H1 (cell line): ENCODE data around the gene WDR75. TPM values are rescaled to one million over a fixed set of nuclear protein-coding genes. Genes with fewer than 3 reads are reported as not detected.

Experiments used
- CTCF ChIA-PET: fragments of 300-600 bp; sonication (Branson Sonifier 250); formaldehyde crosslinking; loops from one replicate; lab custom pipeline; 2021; ENCODE audit not compliant: partially characterized antibody; lab: Charles Lee
- POLR2A ChIA-PET: fragments of 300-600 bp; sonication (Branson Sonifier 250); formaldehyde crosslinking; loops from one replicate; lab custom pipeline; 2021; ENCODE audit warnings: inconsistent platforms; ENCODE audit not compliant: partially characterized antibody; lab: Charles Lee
- DNase-seq, 2 experiments: peaks; one replicate each; pipeline versions ENCODE4 v3.0.0 to v3.0.0-alpha.2; 2010 to 2022; ENCODE audit warnings: low spot score in 2 of 2, low read depth in 1 of 2, mixed read lengths in 1 of 2
- FAIRE-seq: peaks from 2 replicates; lab custom pipeline; 2011; peaks lifted over from hg19 to GRCh38; lab: Jason Lieb, UNC
- H2AFZ ChIP-seq: 2 replicates; pipeline ENCODE4 v1.8.1; 2012; ENCODE audit warnings: low read length, inconsistent platforms
- H2AK5ac ChIP-seq: 2 replicates; pipeline ENCODE4 v1.6.1; 2013; ENCODE audit warnings: low read depth, low read length
- H2BK120ac ChIP-seq: replicated peaks from 2 replicates; pipeline ENCODE3; 2013; ENCODE audit warnings: low read depth, low read length, inconsistent platforms
- H2BK12ac ChIP-seq: 2 replicates; pipeline ENCODE4 v1.6.1; 2013; ENCODE audit warnings: low read depth, low read length
- H2BK15ac ChIP-seq: 2 replicates; pipeline ENCODE4 v1.6.1; 2013; ENCODE audit warnings: low read length
- H2BK20ac ChIP-seq: 2 replicates; pipeline ENCODE4 v1.6.1; 2013; ENCODE audit warnings: low read length
- H2BK5ac ChIP-seq: 2 replicates; pipeline ENCODE4 v1.6.1; 2013; ENCODE audit warnings: low read depth, low read length
- H3K14ac ChIP-seq: 2 replicates; pipeline ENCODE4 v1.6.1; 2013; ENCODE audit warnings: inconsistent platforms; ENCODE audit not compliant: insufficient read length
- H3K18ac ChIP-seq: 2 replicates; pipeline ENCODE4 v1.6.1; 2013; ENCODE audit warnings: low read length; ENCODE audit errors: extremely low read depth
- H3K23ac ChIP-seq: 2 replicates; pipeline ENCODE4 v1.6.1; 2013; ENCODE audit warnings: inconsistent platforms; ENCODE audit not compliant: insufficient read length
- H3K23me2 ChIP-seq: 2 replicates; pipeline ENCODE4 v1.6.1; 2013; ENCODE audit warnings: low read depth, low read length
- H3K27ac ChIP-seq: 2 replicates; pipeline ENCODE4 v1.6.1; 2011; ENCODE audit warnings: low read depth, low read length, inconsistent platforms
- H3K27me3 ChIP-seq, 4 experiments: replicated peaks in 1 of 4; 1 replicate in 1 of 4; 2 replicates in 3 of 4; pipeline versions ENCODE4 v1.6.1 to v1.8.1; 2011 to 2013; ENCODE audit warnings: low read length in 3 of 4, mild to moderate bottlenecking in 3 of 4, inconsistent platforms in 2 of 4, mixed read lengths in 2 of 4, moderate library complexity in 1 of 4; ENCODE audit not compliant: control insufficient read depth in 3 of 4, insufficient read depth in 3 of 4; ENCODE audit errors: extremely low read depth in 1 of 4
- H3K36me3 ChIP-seq, 4 experiments: 2 replicates each; pipeline versions ENCODE4 v1.6.1 to v1.8.1; 2011 to 2013; ENCODE audit warnings: mild to moderate bottlenecking in 4 of 4, low read length in 3 of 4, moderate library complexity in 2 of 4, control low read depth in 1 of 4, inconsistent platforms in 1 of 4; ENCODE audit not compliant: insufficient read depth in 4 of 4, control insufficient read depth in 2 of 4
- H3K4ac ChIP-seq: replicated peaks from 2 replicates; pipeline ENCODE3; 2013; ENCODE audit warnings: low read length, low read depth, mixed read lengths, inconsistent platforms; ENCODE audit not compliant: insufficient read length
- H3K4me1 ChIP-seq, 4 experiments: replicated peaks in 1 of 4; 1 replicate in 1 of 4; 2 replicates in 3 of 4; pipeline versions ENCODE4 v1.6.1 to v1.8.1; 2011 to 2013; ENCODE audit warnings: low read length in 3 of 4, inconsistent platforms in 2 of 4, mixed read lengths in 1 of 4; ENCODE audit not compliant: insufficient read depth in 4 of 4, control insufficient read depth in 3 of 4
- H3K4me2 ChIP-seq, 2 experiments: 2 replicates each; pipeline versions ENCODE4 v1.6.1 to v1.8.1; 2011 to 2013; ENCODE audit warnings: low read depth in 2 of 2, low read length in 2 of 2, control low read depth in 1 of 2, inconsistent platforms in 1 of 2, mild to moderate bottlenecking in 1 of 2; ENCODE audit not compliant: insufficient read depth in 1 of 2
- H3K4me3 ChIP-seq, 4 experiments: fragments of 200-600, 300-600 bp in 1 of 4; sonication (generic), shearing (Covaris generic), sonication (Bioruptor Twin) in 1 of 4; 2 replicates each; pipeline versions ENCODE4 v1.5.1 to v1.8.1; 2011 to 2016; ENCODE audit warnings: low read length in 4 of 4, low read depth in 3 of 4, control low read depth in 2 of 4, inconsistent platforms in 2 of 4, mild to moderate bottlenecking in 2 of 4, mixed read lengths in 1 of 4, moderate library complexity in 1 of 4; ENCODE audit not compliant: insufficient read depth in 2 of 4; ENCODE audit errors: extremely low read depth in 1 of 4
- H3K56ac ChIP-seq: replicated peaks from 2 replicates; pipeline ENCODE3; 2013; ENCODE audit warnings: low read depth, mild to moderate bottlenecking, mixed read lengths, low read length, inconsistent platforms; ENCODE audit not compliant: insufficient read length
- H3K79me1 ChIP-seq: 2 replicates; pipeline ENCODE4 v1.6.1; 2013; ENCODE audit warnings: low read depth, low read length, control low read depth
- H3K79me2 ChIP-seq, 2 experiments: 2 replicates each; pipeline versions ENCODE4 v1.6.1 to v1.8.1; 2012 to 2013; ENCODE audit warnings: low read length in 2 of 2, mild to moderate bottlenecking in 2 of 2, inconsistent platforms in 1 of 2; ENCODE audit not compliant: insufficient read depth in 2 of 2, control insufficient read depth in 1 of 2
- H3K9ac ChIP-seq, 4 experiments: replicated peaks in 1 of 4; 1 replicate in 1 of 4; 2 replicates in 3 of 4; pipeline versions ENCODE4 v1.6.1 to v1.8.1; 2011 to 2013; ENCODE audit warnings: low read depth in 3 of 4, low read length in 3 of 4, control low read depth in 2 of 4, mild to moderate bottlenecking in 2 of 4, moderate library complexity in 2 of 4, inconsistent platforms in 1 of 4; ENCODE audit errors: extremely low read depth in 1 of 4
- H3K9me3 ChIP-seq, 2 experiments: 2 replicates each; pipeline versions ENCODE4 v1.6.1 to v1.8.1; 2012 to 2013; ENCODE audit warnings: mild to moderate bottlenecking in 2 of 2, moderate library complexity in 2 of 2, control low read depth in 1 of 2, inconsistent platforms in 1 of 2, low read depth in 1 of 2, low read length in 1 of 2, mixed read lengths in 1 of 2; ENCODE audit not compliant: insufficient read depth in 2 of 2
- H4K20me1 ChIP-seq, 2 experiments: replicated peaks in 1 of 2; 2 replicates each; pipeline versions ENCODE3 to v1.8.1; 2011 to 2013; ENCODE audit warnings: inconsistent platforms in 2 of 2, low read length in 2 of 2, mild to moderate bottlenecking in 1 of 2; ENCODE audit not compliant: insufficient read depth in 2 of 2, control insufficient read depth in 1 of 2
- H4K5ac ChIP-seq: 2 replicates; pipeline ENCODE4 v1.6.1; 2013; ENCODE audit warnings: low read length, low read depth, mixed read lengths, inconsistent platforms; ENCODE audit not compliant: insufficient read length
- H4K8ac ChIP-seq: 2 replicates; pipeline ENCODE4 v1.8.0; 2013; ENCODE audit warnings: mild to moderate bottlenecking, moderate library complexity, low read length, inconsistent platforms; ENCODE audit not compliant: insufficient read depth; ENCODE audit errors: extremely low read depth
- H4K91ac ChIP-seq: replicated peaks from 2 replicates; pipeline ENCODE3; 2013; ENCODE audit warnings: low read length, mixed read lengths, inconsistent platforms; ENCODE audit not compliant: insufficient read length
- BRCA1 ChIP-seq: IDR thresholded peaks from 2 replicates; pipeline ENCODE4 v1.6.1; 2012; ENCODE audit warnings: low read depth, low read length, improper control_type of control experiment
- CEBPB ChIP-seq: IDR thresholded peaks from 2 replicates; pipeline ENCODE4 v1.6.1; 2012; ENCODE audit warnings: low read depth, low read length
- HDAC6 ChIP-seq: IDR thresholded peaks from one replicate; pipeline ENCODE4 v1.7.1; 2012; ENCODE audit warnings: low read depth, mild to moderate bottlenecking, inconsistent platforms, low read length, moderate library complexity
- KDM4A ChIP-seq: IDR thresholded peaks from one replicate; pipeline ENCODE4 v1.7.1; 2012; ENCODE audit warnings: low read depth, mild to moderate bottlenecking, moderate library complexity, low read length, inconsistent platforms; ENCODE audit not compliant: severe bottlenecking
- PHF8 ChIP-seq: fragments of 200-600 bp; sonication (generic); conservative IDR thresholded peaks from 2 replicates; pipeline ENCODE4 v1.7.1; 2012; ENCODE audit warnings: low read depth, mild to moderate bottlenecking, inconsistent platforms, low read length, moderate library complexity
- TBP ChIP-seq: IDR thresholded peaks from 2 replicates; pipeline ENCODE4 v1.6.1; 2011; ENCODE audit warnings: low read depth, low read length, improper control_type of control experiment
- ZNF274 ChIP-seq: IDR thresholded peaks from 2 replicates; pipeline ENCODE4 v1.7.0; 2012; ENCODE audit warnings: low read length, borderline replicate concordance; ENCODE audit errors: extremely low read depth
- WGBS, 2 experiments: shearing (Covaris generic) in 1 of 2; methylation state at CpG; one replicate each; pipeline versions ENCODE4 v1.1.6 to v1.1.7; 2013 to 2015; ENCODE audit warnings: low lambda C conversion rate in 2 of 2, mixed read lengths in 2 of 2, inconsistent platforms in 1 of 2, low coverage in 1 of 2, missing lambda C conversion rate in 1 of 2; ENCODE audit not compliant: insufficient replicate concordance in 2 of 2, insufficient coverage in 1 of 2, insufficient read length in 1 of 2; ENCODE audit errors: extremely low coverage in 1 of 2, missing lambda C conversion rate in 1 of 2; 5-methylcytosine and 5-hydroxymethylcytosine counted together
- long read RNA-seq, 2 experiments: library from RNA in 1 of 2; library from capped mRNA in 1 of 2; stranded (forward); transcript quantifications; one replicate each; pipeline ENCODE4 v2.0.0, GENCODE V29; 2021; ENCODE audit warnings: inconsistent platforms in 1 of 2
- polyA minus RNA-seq, 3 experiments: library from RNA; depleted of rRNA, polyadenylated mRNA; stranded (reverse); fragments of >200 nt; gene quantifications; 1 replicate in 2 of 3; 2 replicates in 1 of 3; pipeline ENCODE4 v1.2.3, GENCODE V29; 2011
- polyA plus RNA-seq, 7 experiments: library from polyadenylated mRNA; depleted of rRNA in 3 of 7; stranded (reverse) in 5 of 7; unstranded in 2 of 7; fragments of >200 nt in 5 of 7; fragments of 200-250 nt in 2 of 7; gene quantifications; 1 replicate in 5 of 7; 2 replicates in 1 of 7; 4 replicates in 1 of 7; pipeline versions ENCODE4 v1.2.1 to v1.2.3, GENCODE V29; 2011 to 2013; ENCODE audit warnings: missing spikeins in 2 of 7, mixed read lengths in 2 of 7
- total RNA-seq: library from RNA; stranded (reverse); fragmentation: NEBNext Ultra II Directional; extraction: Animal tissue kit (Norgen Biotek cat#: 25700); gene quantifications from 2 replicates; pipeline ENCODE4 v1.2.1, GENCODE V29; 2021
- TF ChIP-seq, protein P1 (sequence below): IDR thresholded peaks from 2 replicates; pipeline ENCODE4 v1.6.1; 2012; ENCODE audit warnings: inconsistent platforms

WDR75 gene
- total RNA-seq (69.3 and 77.1 TPM in 2 replicates), polyA plus RNA-seq (2011; rRNA removed) (15.3 and 26.9 TPM in 2 replicates), polyA minus RNA-seq (2011; rRNA and poly(A)+ RNA removed) (102 and 141 TPM in 2 replicates)
- 37.8 TPM for polyA plus RNA-seq (2011; cell fraction: cytosol; rRNA removed)
- 73.4 TPM for polyA plus RNA-seq (2011; cell fraction: nucleus; rRNA removed)
- 32.7 to 132 TPM (median 37.1 TPM) in 4 replicates for polyA plus RNA-seq (2012, experiment 1 of 2)
- polyA plus RNA-seq (2012, experiment 2 of 2) = 4.9 TPM
- 67.8 TPM for polyA plus RNA-seq (2013, experiment 1 of 2)
- 63.8 TPM for polyA plus RNA-seq (2013, experiment 2 of 2)
- polyA minus RNA-seq (2011; cell fraction: cytosol; rRNA and poly(A)+ RNA removed) = 25.9 TPM
- 167 TPM for polyA minus RNA-seq (2011; cell fraction: nucleus; rRNA and poly(A)+ RNA removed)
- long read RNA-seq, experiment 1, transcript WDR75-201 (21 exons, 2,701 nt) = major isoform, 23 of 62 reads
- long read RNA-seq, experiment 1, partial matches to known transcripts = 27 of 62 reads
- long read RNA-seq, experiment 1, other reads (novel, unspliced or antisense) = 12 of 62 reads
- long read RNA-seq, experiment 2, transcript WDR75-201 (21 exons, 2,701 nt) = major isoform, 40 of 49 reads
- long read RNA-seq, experiment 2, partial matches to known transcripts = 4 of 49 reads
- long read RNA-seq, experiment 2, other reads (novel, unspliced or antisense) = 5 of 49 reads

DNA sequence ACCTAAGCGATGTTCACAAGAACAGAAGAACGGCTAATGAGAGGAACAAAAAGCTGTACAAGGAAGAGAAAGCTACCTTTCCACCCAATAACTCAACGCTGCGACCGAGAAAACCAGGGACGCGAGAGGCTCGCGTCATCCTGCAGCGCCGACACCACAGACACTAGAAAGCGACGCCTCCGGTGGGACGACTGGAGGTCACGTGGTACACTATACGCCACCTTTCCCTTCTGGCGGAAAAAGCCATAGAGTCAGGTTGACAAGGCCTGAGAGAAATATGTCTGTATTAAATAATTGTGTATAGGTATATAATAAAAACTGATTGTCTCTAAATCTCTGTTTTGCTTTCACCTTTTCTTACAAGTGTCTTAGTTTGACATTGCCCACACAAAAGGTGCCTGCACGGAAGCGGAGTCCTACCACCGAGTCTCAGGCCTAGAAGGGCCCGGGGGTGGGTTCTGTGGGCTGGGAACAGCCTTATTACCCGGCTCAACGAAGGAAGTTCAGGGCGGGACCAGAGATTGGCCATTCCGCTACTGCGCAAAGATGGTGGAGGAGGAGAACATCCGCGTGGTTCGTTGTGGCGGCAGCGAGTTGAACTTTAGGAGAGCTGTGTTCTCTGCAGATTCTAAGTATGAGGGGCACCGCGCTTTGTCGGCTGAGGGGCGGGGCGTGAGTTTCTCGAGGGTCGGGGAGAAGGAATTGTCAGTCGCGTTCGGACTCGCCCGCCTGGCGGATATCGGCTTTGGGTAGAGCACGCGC lies at the start of gene WDR75:
TSS of gene WDR75 (plus strand) at position 528 of the 762 bp plus-strand sequence. CDS start at position 547, 19 bp downstream.
- Histone ChIP-seq H2BK5ac (peak within 1 kb of the TSS; percentile 63), H3K23me2 (no peaks in the 10 kb centered on the region; the same call in 1 of the 2 replicates), H3K4me2 (peak within 1 kb of the TSS; percentile 19 to 71), H3K9me3 (no peaks in the 10 kb centered on the region), H4K8ac (peak within 1 kb of the TSS; percentile 97), H2BK12ac (no peak within 1 kb of the TSS), H3K4me1 (peaks cover 0 to 6% (median 1%) of the 10 kb centered on the region in 4 experiments; a peak in 2 of 7 replicates), H2BK15ac (no peak within 1 kb of the TSS), H3K4ac (no peak within 1 kb of the TSS), H3K36me3 (peaks cover 0 to under 1% (median under 1%) of the 10 kb centered on the region in 4 experiments; a peak in 2 of 8 replicates), H3K79me1 (no peaks in the 10 kb centered on the region; the same call in 1 of the 2 replicates), H2AK5ac (no peak within 1 kb of the TSS), H3K18ac (peak within 1 kb of the TSS; percentile 39), H3K27ac (peak within 1 kb of the TSS; percentile 89), H3K23ac (no peak within 1 kb of the TSS), H3K79me2 (peaks cover 24 to 49% of the 10 kb centered on the region in 2 experiments), H3K14ac (no peak within 1 kb of the TSS), H3K9ac (peak within 1 kb of the TSS; percentile 89 to 98 (median 94)), H4K20me1 (peaks cover 4 to 9% of the 10 kb centered on the region in 2 experiments), H2BK20ac (no peak within 1 kb of the TSS), H2BK120ac (no peak within 1 kb of the TSS), H2AFZ (peak within 1 kb of the TSS; percentile 97), H3K4me3 (peak within 1 kb of the TSS; percentile 82 to 98 (median 94)), H3K56ac (peak within 1 kb of the TSS; percentile 77), H3K27me3 (no peaks in the 10 kb centered on the region), H4K91ac (no peak within 1 kb of the TSS), H4K5ac (peak within 1 kb of the TSS; percentile 74)
- FAIRE-seq = peak; percentile 91
- WGBS, 2 experiments = 1% methylated on average over 47 of the region's 48 CpGs; no CpG with 5 or more reads in 1 of the 2 experiments
- ChIA-PET CTCF (interaction anchor here (1.1 kb wide), 1 partner anchor 45 kb away, joined by 3 read pairs; no protein-coding TSS in a partner anchor), POLR2A (interaction anchor here (0.6 to 2.1 kb wide), 12 partner anchors 8 to 322 kb away, joined by 3 to 11 read pairs (median 3); partner anchors contain the start of gene OSGEPL1)
- DNase-seq = peak; percentile 57 to 90
- TF ChIP-seq KDM4A (peak; percentile 98), ZNF274 (no peak), CEBPB (no peak), HDAC6 (no peak), PHF8 (peak; percentile 91), TBP (peak; percentile 93), BRCA1 (peak; percentile 52; the same call in 1 of the 2 replicates)
- TF ChIP-seq, protein P1, sequence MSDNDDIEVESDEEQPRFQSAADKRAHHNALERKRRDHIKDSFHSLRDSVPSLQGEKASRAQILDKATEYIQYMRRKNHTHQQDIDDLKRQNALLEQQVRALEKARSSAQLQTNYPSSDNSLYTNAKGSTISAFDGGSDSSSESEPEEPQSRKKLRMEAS = peak; percentile 83
